H1 (cell line): ENCODE results near the gene MAPK8. TPM values are rescaled to one million over a fixed set of nuclear protein-coding genes. Genes with fewer than 3 reads are reported as not detected.

Experiments
- CTCF ChIA-PET: fragments of 300-600 bp; sonication (Branson Sonifier 250); formaldehyde crosslinking; loops from one replicate; lab custom pipeline; 2021; ENCODE audit not compliant: partially characterized antibody; lab: Charles Lee
- POLR2A ChIA-PET: fragments of 300-600 bp; sonication (Branson Sonifier 250); formaldehyde crosslinking; loops from one replicate; lab custom pipeline; 2021; ENCODE audit warnings: inconsistent platforms; ENCODE audit not compliant: partially characterized antibody; lab: Charles Lee
- DNase-seq, 2 experiments: peaks; one replicate each; pipeline versions ENCODE4 v3.0.0 to v3.0.0-alpha.2; 2010 to 2022; ENCODE audit warnings: low spot score in 2 of 2, low read depth in 1 of 2, mixed read lengths in 1 of 2
- FAIRE-seq: peaks from 2 replicates; lab custom pipeline; 2011; peaks lifted over from hg19 to GRCh38; lab: Jason Lieb, UNC
- H2AFZ ChIP-seq: 2 replicates; pipeline ENCODE4 v1.8.1; 2012; ENCODE audit warnings: low read length, inconsistent platforms
- H2AK5ac ChIP-seq: 2 replicates; pipeline ENCODE4 v1.6.1; 2013; ENCODE audit warnings: low read depth, low read length
- H2BK120ac ChIP-seq: replicated peaks from 2 replicates; pipeline ENCODE3; 2013; ENCODE audit warnings: low read depth, low read length, inconsistent platforms
- H2BK12ac ChIP-seq: 2 replicates; pipeline ENCODE4 v1.6.1; 2013; ENCODE audit warnings: low read depth, low read length
- H2BK15ac ChIP-seq: 2 replicates; pipeline ENCODE4 v1.6.1; 2013; ENCODE audit warnings: low read length
- H2BK20ac ChIP-seq: 2 replicates; pipeline ENCODE4 v1.6.1; 2013; ENCODE audit warnings: low read length
- H2BK5ac ChIP-seq: 2 replicates; pipeline ENCODE4 v1.6.1; 2013; ENCODE audit warnings: low read depth, low read length
- H3K14ac ChIP-seq: 2 replicates; pipeline ENCODE4 v1.6.1; 2013; ENCODE audit warnings: inconsistent platforms; ENCODE audit not compliant: insufficient read length
- H3K18ac ChIP-seq: 2 replicates; pipeline ENCODE4 v1.6.1; 2013; ENCODE audit warnings: low read length; ENCODE audit errors: extremely low read depth
- H3K23ac ChIP-seq: 2 replicates; pipeline ENCODE4 v1.6.1; 2013; ENCODE audit warnings: inconsistent platforms; ENCODE audit not compliant: insufficient read length
- H3K23me2 ChIP-seq: 2 replicates; pipeline ENCODE4 v1.6.1; 2013; ENCODE audit warnings: low read depth, low read length
- H3K27ac ChIP-seq: 2 replicates; pipeline ENCODE4 v1.6.1; 2011; ENCODE audit warnings: low read depth, low read length, inconsistent platforms
- H3K27me3 ChIP-seq, 4 experiments: replicated peaks in 1 of 4; 1 replicate in 1 of 4; 2 replicates in 3 of 4; pipeline versions ENCODE4 v1.6.1 to v1.8.1; 2011 to 2013; ENCODE audit warnings: low read length in 3 of 4, mild to moderate bottlenecking in 3 of 4, inconsistent platforms in 2 of 4, mixed read lengths in 2 of 4, moderate library complexity in 1 of 4; ENCODE audit not compliant: control insufficient read depth in 3 of 4, insufficient read depth in 3 of 4; ENCODE audit errors: extremely low read depth in 1 of 4
- H3K36me3 ChIP-seq, 4 experiments: 2 replicates each; pipeline versions ENCODE4 v1.6.1 to v1.8.1; 2011 to 2013; ENCODE audit warnings: mild to moderate bottlenecking in 4 of 4, low read length in 3 of 4, moderate library complexity in 2 of 4, control low read depth in 1 of 4, inconsistent platforms in 1 of 4; ENCODE audit not compliant: insufficient read depth in 4 of 4, control insufficient read depth in 2 of 4
- H3K4ac ChIP-seq: replicated peaks from 2 replicates; pipeline ENCODE3; 2013; ENCODE audit warnings: low read length, low read depth, mixed read lengths, inconsistent platforms; ENCODE audit not compliant: insufficient read length
- H3K4me1 ChIP-seq, 4 experiments: replicated peaks in 1 of 4; 1 replicate in 1 of 4; 2 replicates in 3 of 4; pipeline versions ENCODE4 v1.6.1 to v1.8.1; 2011 to 2013; ENCODE audit warnings: low read length in 3 of 4, inconsistent platforms in 2 of 4, mixed read lengths in 1 of 4; ENCODE audit not compliant: insufficient read depth in 4 of 4, control insufficient read depth in 3 of 4
- H3K4me2 ChIP-seq, 2 experiments: 2 replicates each; pipeline versions ENCODE4 v1.6.1 to v1.8.1; 2011 to 2013; ENCODE audit warnings: low read depth in 2 of 2, low read length in 2 of 2, control low read depth in 1 of 2, inconsistent platforms in 1 of 2, mild to moderate bottlenecking in 1 of 2; ENCODE audit not compliant: insufficient read depth in 1 of 2
- H3K4me3 ChIP-seq, 4 experiments: fragments of 200-600, 300-600 bp in 1 of 4; sonication (generic), shearing (Covaris generic), sonication (Bioruptor Twin) in 1 of 4; 2 replicates each; pipeline versions ENCODE4 v1.5.1 to v1.8.1; 2011 to 2016; ENCODE audit warnings: low read length in 4 of 4, low read depth in 3 of 4, control low read depth in 2 of 4, inconsistent platforms in 2 of 4, mild to moderate bottlenecking in 2 of 4, mixed read lengths in 1 of 4, moderate library complexity in 1 of 4; ENCODE audit not compliant: insufficient read depth in 2 of 4; ENCODE audit errors: extremely low read depth in 1 of 4
- H3K56ac ChIP-seq: replicated peaks from 2 replicates; pipeline ENCODE3; 2013; ENCODE audit warnings: low read depth, mild to moderate bottlenecking, mixed read lengths, low read length, inconsistent platforms; ENCODE audit not compliant: insufficient read length
- H3K79me1 ChIP-seq: 2 replicates; pipeline ENCODE4 v1.6.1; 2013; ENCODE audit warnings: low read depth, low read length, control low read depth
- H3K79me2 ChIP-seq, 2 experiments: 2 replicates each; pipeline versions ENCODE4 v1.6.1 to v1.8.1; 2012 to 2013; ENCODE audit warnings: low read length in 2 of 2, mild to moderate bottlenecking in 2 of 2, inconsistent platforms in 1 of 2; ENCODE audit not compliant: insufficient read depth in 2 of 2, control insufficient read depth in 1 of 2
- H3K9ac ChIP-seq, 4 experiments: replicated peaks in 1 of 4; 1 replicate in 1 of 4; 2 replicates in 3 of 4; pipeline versions ENCODE4 v1.6.1 to v1.8.1; 2011 to 2013; ENCODE audit warnings: low read depth in 3 of 4, low read length in 3 of 4, control low read depth in 2 of 4, mild to moderate bottlenecking in 2 of 4, moderate library complexity in 2 of 4, inconsistent platforms in 1 of 4; ENCODE audit errors: extremely low read depth in 1 of 4
- H3K9me3 ChIP-seq, 2 experiments: 2 replicates each; pipeline versions ENCODE4 v1.6.1 to v1.8.1; 2012 to 2013; ENCODE audit warnings: mild to moderate bottlenecking in 2 of 2, moderate library complexity in 2 of 2, control low read depth in 1 of 2, inconsistent platforms in 1 of 2, low read depth in 1 of 2, low read length in 1 of 2, mixed read lengths in 1 of 2; ENCODE audit not compliant: insufficient read depth in 2 of 2
- H4K20me1 ChIP-seq, 2 experiments: replicated peaks in 1 of 2; 2 replicates each; pipeline versions ENCODE3 to v1.8.1; 2011 to 2013; ENCODE audit warnings: inconsistent platforms in 2 of 2, low read length in 2 of 2, mild to moderate bottlenecking in 1 of 2; ENCODE audit not compliant: insufficient read depth in 2 of 2, control insufficient read depth in 1 of 2
- H4K5ac ChIP-seq: 2 replicates; pipeline ENCODE4 v1.6.1; 2013; ENCODE audit warnings: low read length, low read depth, mixed read lengths, inconsistent platforms; ENCODE audit not compliant: insufficient read length
- H4K8ac ChIP-seq: 2 replicates; pipeline ENCODE4 v1.8.0; 2013; ENCODE audit warnings: mild to moderate bottlenecking, moderate library complexity, low read length, inconsistent platforms; ENCODE audit not compliant: insufficient read depth; ENCODE audit errors: extremely low read depth
- H4K91ac ChIP-seq: replicated peaks from 2 replicates; pipeline ENCODE3; 2013; ENCODE audit warnings: low read length, mixed read lengths, inconsistent platforms; ENCODE audit not compliant: insufficient read length
- BACH1 ChIP-seq: IDR thresholded peaks from 2 replicates; pipeline ENCODE4 v1.6.1; 2012; ENCODE audit warnings: low read length, improper control_type of control experiment
- BRCA1 ChIP-seq: IDR thresholded peaks from 2 replicates; pipeline ENCODE4 v1.6.1; 2012; ENCODE audit warnings: low read depth, low read length, improper control_type of control experiment
- NRF1 ChIP-seq: IDR thresholded peaks from 2 replicates; pipeline ENCODE4 v1.6.1; 2011; ENCODE audit warnings: mild to moderate bottlenecking, low read depth, low read length, improper control_type of control experiment
- RFX5 ChIP-seq: IDR thresholded peaks from 2 replicates; pipeline ENCODE4 v1.6.1; 2011; ENCODE audit warnings: low read depth, low read length, improper control_type of control experiment, borderline replicate concordance
- SAP30 ChIP-seq: fragments of 300-600 bp; sonication (generic); IDR thresholded peaks from 2 replicates; pipeline ENCODE4 v1.7.1; 2012; ENCODE audit warnings: low read length, moderate library complexity, mild to moderate bottlenecking, inconsistent platforms; ENCODE audit not compliant: insufficient read depth, insufficient replicate concordance
- SRF ChIP-seq: IDR thresholded peaks from 2 replicates; pipeline ENCODE4 v1.6.1; 2011; ENCODE audit warnings: mild to moderate bottlenecking, low read depth, low read length, moderate library complexity
- ZNF274 ChIP-seq: IDR thresholded peaks from 2 replicates; pipeline ENCODE4 v1.7.0; 2012; ENCODE audit warnings: low read length, borderline replicate concordance; ENCODE audit errors: extremely low read depth
- WGBS, 2 experiments: shearing (Covaris generic) in 1 of 2; methylation state at CpG; one replicate each; pipeline versions ENCODE4 v1.1.6 to v1.1.7; 2013 to 2015; ENCODE audit warnings: low lambda C conversion rate in 2 of 2, mixed read lengths in 2 of 2, inconsistent platforms in 1 of 2, low coverage in 1 of 2, missing lambda C conversion rate in 1 of 2; ENCODE audit not compliant: insufficient replicate concordance in 2 of 2, insufficient coverage in 1 of 2, insufficient read length in 1 of 2; ENCODE audit errors: extremely low coverage in 1 of 2, missing lambda C conversion rate in 1 of 2; 5-methylcytosine and 5-hydroxymethylcytosine counted together
- polyA plus RNA-seq, 7 experiments: library from polyadenylated mRNA; depleted of rRNA in 3 of 7; stranded (reverse) in 5 of 7; unstranded in 2 of 7; fragments of >200 nt in 5 of 7; fragments of 200-250 nt in 2 of 7; gene quantifications; 1 replicate in 5 of 7; 2 replicates in 1 of 7; 4 replicates in 1 of 7; pipeline versions ENCODE4 v1.2.1 to v1.2.3, GENCODE V29; 2011 to 2013; ENCODE audit warnings: missing spikeins in 2 of 7, mixed read lengths in 2 of 7
- total RNA-seq: library from RNA; stranded (reverse); fragmentation: NEBNext Ultra II Directional; extraction: Animal tissue kit (Norgen Biotek cat#: 25700); gene quantifications from 2 replicates; pipeline ENCODE4 v1.2.1, GENCODE V29; 2021
- TF ChIP-seq, protein P1 (sequence below): IDR thresholded peaks from 2 replicates; pipeline ENCODE4 v1.6.1; 2011; ENCODE audit warnings: low read depth, mild to moderate bottlenecking, low read length; ENCODE audit not compliant: insufficient read depth

MAPK8 gene
- total and polyA plus RNA-seq, 2 of the 8 experiments (the other 6 are each of a cell fraction or from before 2014, with no cell fraction given), result 23.3 to 71.3 TPM

DNA sequence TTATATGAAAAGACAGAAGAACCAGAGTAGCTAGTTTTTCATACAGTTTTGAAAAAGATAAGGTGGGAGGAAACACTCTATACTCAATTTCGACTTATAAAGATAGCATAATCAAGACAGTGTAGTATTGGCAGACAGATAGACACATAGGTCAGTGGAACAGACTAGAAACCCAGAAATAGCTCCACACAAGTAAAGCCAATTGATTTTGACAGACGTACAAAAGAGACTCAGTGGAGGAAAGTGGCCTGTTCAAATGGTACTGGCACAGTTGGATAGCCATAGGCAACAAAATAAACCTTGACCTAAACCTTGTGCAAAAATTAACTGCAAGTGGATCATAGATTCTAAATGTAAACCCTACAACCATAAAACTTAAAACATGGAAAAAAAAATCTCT, 46.8 kb downstream of the MAPK8 start:
- WGBS, 2 experiments, result 86% methylated on average over 2 of the region's 2 CpGs; no CpG with 5 or more reads in 1 of the 2 experiments
- CTCF ChIA-PET, result interaction anchor here (0.9 to 2.8 kb wide), 4 partner anchors 9 to 167 kb away, joined by 3 to 12 read pairs (median 6); no protein-coding TSS in a partner anchor
- Histone ChIP-seq H4K20me1 (no peaks in the 10 kb centered on the region), H2BK15ac (no peak overlapping the region), H3K14ac (no peak overlapping the region), H3K79me2 (peaks cover 0 to 48% of the 10 kb centered on the region in 2 experiments; a peak in 2 of 4 replicates), H3K27me3 (no peaks in the 10 kb centered on the region), H2AFZ (no peak overlapping the region), H3K56ac (no peak overlapping the region), H4K91ac (no peak overlapping the region), H3K23me2 (no peaks in the 10 kb centered on the region), H3K23ac (no peak overlapping the region), H3K4me2 (no peak overlapping the region), H3K18ac (no peak overlapping the region), H3K79me1 (no peaks in the 10 kb centered on the region; the same call in 1 of the 2 replicates), H3K27ac (no peak overlapping the region), H2AK5ac (no peak overlapping the region), H2BK12ac (no peak overlapping the region), H3K9ac (no peak overlapping the region), H4K5ac (no peak overlapping the region), H3K36me3 (no peaks in the 10 kb centered on the region), H3K4ac (no peak overlapping the region), H4K8ac (no peak overlapping the region), H2BK20ac (no peak overlapping the region), H2BK120ac (no peak overlapping the region), H3K4me3 (no peak overlapping the region), H3K9me3 (no peaks in the 10 kb centered on the region), H3K4me1 (no peaks in the 10 kb centered on the region), H2BK5ac (no peak overlapping the region)
- POLR2A ChIA-PET, result no interaction called here
- DNase-seq (no peak), FAIRE-seq (no peak)
- no peak for TF ChIP-seq BRCA1
- TF ChIP-seq ZNF274, result no peak
- TF ChIP-seq RFX5, result no peak
- no peak for TF ChIP-seq SRF
- TF ChIP-seq, protein P1, sequence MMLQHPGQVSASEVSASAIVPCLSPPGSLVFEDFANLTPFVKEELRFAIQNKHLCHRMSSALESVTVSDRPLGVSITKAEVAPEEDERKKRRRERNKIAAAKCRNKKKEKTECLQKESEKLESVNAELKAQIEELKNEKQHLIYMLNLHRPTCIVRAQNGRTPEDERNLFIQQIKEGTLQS, result no peak
- no peak for TF ChIP-seq SAP30
- TF ChIP-seq NRF1, result no peak
- no peak for TF ChIP-seq BACH1
